NB4 (cell line): ENCODE data around the gene LNX2.
"Not testable (repeated sequence)": the region's sequence is repeated elsewhere in the genome, so short reads cannot be mapped to it uniquely, and the experiment has no call there.

Experiments used
- DNase-seq: peaks from one replicate; pipeline ENCODE4 v3.0.0; 2010; ENCODE audit warnings: low read depth
- H3K4me3 ChIP-seq: one replicate; pipeline ENCODE4 v1.5.1; 2011; ENCODE audit warnings: mild to moderate bottlenecking, low read depth, low read length, moderate library complexity
- CTCF ChIP-seq: IDR thresholded peaks from one replicate; pipeline ENCODE4 v1.5.1; 2012; ENCODE audit warnings: low read depth, low read length
- MAX ChIP-seq: IDR thresholded peaks from 2 replicates; pipeline ENCODE4 v1.6.1; 2011; ENCODE audit warnings: low read depth, low read length
- MYC ChIP-seq: IDR thresholded peaks from 2 replicates; pipeline ENCODE4 v1.6.1; 2011; ENCODE audit warnings: low read depth, low read length
- POLR2A ChIP-seq: IDR thresholded peaks from 2 replicates; pipeline ENCODE4 v1.6.1; 2011; ENCODE audit warnings: mild to moderate bottlenecking; ENCODE audit not compliant: insufficient read length; ENCODE audit errors: extremely low read depth

LNX2 gene

GRCh38 chr13:27632214-27632613 is 11.9 kb upstream of the LNX2 start:
- no peak for DNase-seq
- H3K4me3 ChIP-seq: no peak overlapping the region
- TF ChIP-seq MYC: no peak
- TF ChIP-seq CTCF: no peak
- no peak for TF ChIP-seq MAX
- TF ChIP-seq POLR2A: no peak

- no peak overlapping the region for H3K4me3 ChIP-seq
- DNase-seq: no peak
- no peak for TF ChIP-seq MYC
- no peak for TF ChIP-seq POLR2A
- no peak for TF ChIP-seq MAX
- no peak for TF ChIP-seq CTCF
Observed at GRCh38 chr13:27631665-27632064, 11.3 kb upstream of the LNX2 start.

GRCh38 chr13:27631156-27631555 is 10.8 kb upstream of the LNX2 start:
- H3K4me3 ChIP-seq: no peak overlapping the region

GRCh38 chr13:27628766-27629165 is 8.4 kb upstream of the LNX2 start:
- not testable (repeated sequence) for DNase-seq, H3K4me3 ChIP-seq

More at GRCh38 chr13:27631156-27631555, 10.8 kb upstream of the LNX2 start:
- DNase-seq: no peak
- TF ChIP-seq MYC (no peak), POLR2A (no peak), CTCF (no peak), MAX (no peak)

GRCh38 chr13:27628081-27628480 is 7.8 kb upstream of the LNX2 start:
- TF ChIP-seq MYC (no peak), CTCF (no peak), MAX (no peak), POLR2A (no peak)
- DNase-seq: no peak
- no peak overlapping the region for H3K4me3 ChIP-seq

GRCh38 chr13:27627380-27627779 is 7.1 kb upstream of the LNX2 start:
- TF ChIP-seq MYC (no peak), MAX (no peak), POLR2A (no peak), CTCF (no peak)
- no peak overlapping the region for H3K4me3 ChIP-seq
- DNase-seq: no peak

GRCh38 chr13:27625839-27626238 is 5.5 kb upstream of the LNX2 start:
- TF ChIP-seq CTCF (no peak), MAX (no peak), POLR2A (no peak), MYC (no peak)
- H3K4me3 ChIP-seq: no peak overlapping the region
- no peak for DNase-seq
